Activated T-cell treated with anti-CD3 and anti-CD28 coated beads, Interleukin-2, amount 50 U/mL, for 24 hours (primary cell): Measurements from ENCODE around the gene OXCT2.

ENCODE experiments used
- DNase-seq: peaks from one replicate; pipeline ENCODE4 v3.0.0-alpha.2; 2020
- H3K27ac Mint-ChIP-seq: 2 replicates; pipeline ENCODE4 v1.8.0; 2020; ENCODE audit warnings: mild to moderate bottlenecking, mixed read lengths
- H3K27me3 Mint-ChIP-seq: 2 replicates; pipeline ENCODE4 v1.8.0; 2020; ENCODE audit warnings: mixed read lengths
- H3K36me3 Mint-ChIP-seq: 2 replicates; pipeline ENCODE4 v1.8.0; 2020; ENCODE audit warnings: low read depth, mixed read lengths
- H3K4me1 Mint-ChIP-seq: 2 replicates; pipeline ENCODE4 v1.8.0; 2020; ENCODE audit warnings: low read depth, mixed read lengths
- H3K4me3 Mint-ChIP-seq: 2 replicates; pipeline ENCODE4 v1.8.0; 2020; ENCODE audit warnings: mild to moderate bottlenecking, moderate library complexity, mixed read lengths
- H3K9me3 Mint-ChIP-seq: 2 replicates; pipeline ENCODE4 v1.8.0; 2020; ENCODE audit warnings: mixed read lengths

The OXCT2 gene

GRCh38 chr1:39720094-39720999 is 50.8 kb downstream of the OXCT2 start:
- Mint-ChIP-seq H3K4me1 (peaks cover 2% of the 10 kb centered on the region), H3K4me3 (no peak overlapping the region), H3K9me3 (no peaks in the 10 kb centered on the region), H3K36me3 (no peaks in the 10 kb centered on the region), H3K27me3 (peaks cover 42% of the 10 kb centered on the region), H3K27ac (no peak overlapping the region)
- DNase-seq = no peak
